ENCODE data around the gene CLTB. TPM values are rescaled to one million over a fixed set of nuclear protein-coding genes. Genes with fewer than 3 reads are reported as not detected.
A peak's percentile ranks its signal among the peaks of the same experiment; 100 is the strongest.

The CLTB gene
- total and polyA plus RNA-seq, 2 of the 13 experiments (the other 11 are each of a cell fraction or from before 2014, with no cell fraction given): 23.3 to 33.8 TPM

DNA sequence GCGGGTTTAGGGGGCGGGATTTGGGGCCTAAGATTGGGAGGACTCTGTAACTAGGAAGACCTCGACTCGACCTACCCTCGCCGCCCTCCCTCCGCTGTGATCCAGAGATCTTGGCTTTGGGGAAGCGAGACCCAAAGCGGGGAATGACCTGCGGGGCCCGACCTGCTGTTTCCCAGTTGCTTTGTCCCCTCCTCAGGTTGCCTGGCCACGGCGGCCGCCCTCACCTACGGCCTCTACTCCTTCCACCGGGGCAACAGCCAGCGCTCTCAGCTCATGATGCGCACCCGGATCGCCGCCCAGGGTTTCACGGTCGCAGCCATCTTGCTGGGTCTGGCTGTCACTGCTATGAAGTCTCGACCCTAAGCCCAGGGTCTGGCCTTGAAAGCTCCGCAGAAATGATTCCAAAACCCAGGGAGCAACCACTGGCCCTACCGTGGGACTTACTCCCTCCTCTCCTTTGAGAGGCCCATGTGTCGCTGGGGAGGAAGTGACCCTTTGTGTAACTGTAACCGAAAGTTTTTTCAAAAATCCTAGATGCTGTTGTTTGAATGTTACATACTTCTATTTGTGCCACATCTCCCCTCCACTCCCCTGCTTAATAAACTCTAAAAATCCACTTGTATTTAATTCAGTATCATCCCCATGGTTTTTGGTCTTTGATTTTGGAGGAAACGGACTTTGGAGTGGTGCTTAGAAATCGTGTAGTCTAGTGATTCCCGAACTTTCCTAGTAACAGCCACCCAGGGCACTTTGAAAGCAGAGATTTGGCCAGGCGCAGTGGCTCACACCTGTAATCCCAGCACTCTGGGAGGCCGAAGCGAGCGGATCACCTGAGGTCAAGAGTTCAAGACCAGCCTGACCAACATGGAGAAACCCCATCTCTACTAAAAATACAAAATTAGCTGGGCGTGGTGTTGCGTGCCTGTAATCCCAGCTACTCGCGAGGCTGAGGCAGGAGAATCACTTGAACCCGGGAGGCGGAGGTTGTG is 26.9 kb downstream of the CLTB start (continued):
- TF ChIP-seq, protein P1, sequence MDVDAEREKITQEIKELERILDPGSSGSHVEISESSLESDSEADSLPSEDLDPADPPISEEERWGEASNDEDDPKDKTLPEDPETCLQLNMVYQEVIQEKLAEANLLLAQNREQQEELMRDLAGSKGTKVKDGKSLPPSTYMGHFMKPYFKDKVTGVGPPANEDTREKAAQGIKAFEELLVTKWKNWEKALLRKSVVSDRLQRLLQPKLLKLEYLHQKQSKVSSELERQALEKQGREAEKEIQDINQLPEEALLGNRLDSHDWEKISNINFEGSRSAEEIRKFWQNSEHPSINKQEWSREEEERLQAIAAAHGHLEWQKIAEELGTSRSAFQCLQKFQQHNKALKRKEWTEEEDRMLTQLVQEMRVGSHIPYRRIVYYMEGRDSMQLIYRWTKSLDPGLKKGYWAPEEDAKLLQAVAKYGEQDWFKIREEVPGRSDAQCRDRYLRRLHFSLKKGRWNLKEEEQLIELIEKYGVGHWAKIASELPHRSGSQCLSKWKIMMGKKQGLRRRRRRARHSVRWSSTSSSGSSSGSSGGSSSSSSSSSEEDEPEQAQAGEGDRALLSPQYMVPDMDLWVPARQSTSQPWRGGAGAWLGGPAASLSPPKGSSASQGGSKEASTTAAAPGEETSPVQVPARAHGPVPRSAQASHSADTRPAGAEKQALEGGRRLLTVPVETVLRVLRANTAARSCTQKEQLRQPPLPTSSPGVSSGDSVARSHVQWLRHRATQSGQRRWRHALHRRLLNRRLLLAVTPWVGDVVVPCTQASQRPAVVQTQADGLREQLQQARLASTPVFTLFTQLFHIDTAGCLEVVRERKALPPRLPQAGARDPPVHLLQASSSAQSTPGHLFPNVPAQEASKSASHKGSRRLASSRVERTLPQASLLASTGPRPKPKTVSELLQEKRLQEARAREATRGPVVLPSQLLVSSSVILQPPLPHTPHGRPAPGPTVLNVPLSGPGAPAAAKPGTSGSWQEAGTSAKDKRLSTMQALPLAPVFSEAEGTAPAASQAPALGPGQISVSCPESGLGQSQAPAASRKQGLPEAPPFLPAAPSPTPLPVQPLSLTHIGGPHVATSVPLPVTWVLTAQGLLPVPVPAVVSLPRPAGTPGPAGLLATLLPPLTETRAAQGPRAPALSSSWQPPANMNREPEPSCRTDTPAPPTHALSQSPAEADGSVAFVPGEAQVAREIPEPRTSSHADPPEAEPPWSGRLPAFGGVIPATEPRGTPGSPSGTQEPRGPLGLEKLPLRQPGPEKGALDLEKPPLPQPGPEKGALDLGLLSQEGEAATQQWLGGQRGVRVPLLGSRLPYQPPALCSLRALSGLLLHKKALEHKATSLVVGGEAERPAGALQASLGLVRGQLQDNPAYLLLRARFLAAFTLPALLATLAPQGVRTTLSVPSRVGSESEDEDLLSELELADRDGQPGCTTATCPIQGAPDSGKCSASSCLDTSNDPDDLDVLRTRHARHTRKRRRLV (CRISPR knock-in tag; IDR thresholded peaks at IDR 0.05): 0 out of 2 replicates have a peak, but pooled peaks have one; percentile 15
- peak; percentile 2; the same call in 1 of the 2 replicates for TF ChIP-seq ZGPAT (CRISPR knock-in tag; IDR thresholded peaks at IDR 0.05)
- TF ChIP-seq HMGXB3 (CRISPR knock-in tag; IDR thresholded peaks at IDR 0.05; ENCODE audit: borderline replicate concordance): 0 out of 2 replicates have a peak, but pooled peaks have one; percentile 55
- 0 out of 2 replicates have a peak, but pooled peaks have one; percentile 10 for TF ChIP-seq KDM3A (CRISPR knock-in tag; IDR thresholded peaks at IDR 0.05; ENCODE audit: low read depth)
- TF ChIP-seq, protein P2, sequence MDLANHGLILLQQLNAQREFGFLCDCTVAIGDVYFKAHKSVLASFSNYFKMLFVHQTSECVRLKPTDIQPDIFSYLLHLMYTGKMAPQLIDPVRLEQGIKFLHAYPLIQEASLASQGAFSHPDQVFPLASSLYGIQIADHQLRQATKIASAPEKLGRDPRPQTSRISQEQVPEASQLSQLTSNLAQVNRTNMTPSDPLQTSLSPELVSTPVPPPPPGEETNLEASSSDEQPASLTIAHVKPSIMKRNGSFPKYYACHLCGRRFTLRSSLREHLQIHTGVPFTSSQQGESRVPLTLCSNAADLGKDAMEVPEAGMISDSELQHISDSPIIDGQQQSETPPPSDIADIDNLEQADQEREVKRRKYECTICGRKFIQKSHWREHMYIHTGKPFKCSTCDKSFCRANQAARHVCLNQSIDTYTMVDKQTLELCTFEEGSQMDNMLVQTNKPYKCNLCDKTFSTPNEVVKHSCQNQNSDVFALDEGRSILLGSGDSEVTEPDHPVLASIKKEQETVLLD (CRISPR knock-in tag; IDR thresholded peaks at IDR 0.05; ENCODE audit: low read depth): peak; percentile 10; the same call in 1 of the 2 replicates
- TF ChIP-seq ZNF263 (CRISPR knock-in tag; IDR thresholded peaks at IDR 0.05): peak; percentile 99
- TF ChIP-seq SMYD3 (CRISPR knock-in tag; IDR thresholded peaks at IDR 0.05): no peak
- TF ChIP-seq GATA4 (IDR thresholded peaks at IDR 0.05; ENCODE audit: borderline replicate concordance, low read depth): peak; percentile 9; the same call in 1 of the 2 replicates
- TF ChIP-seq ZNF746 (CRISPR knock-in tag; IDR thresholded peaks at IDR 0.05): no peak
- peak; percentile 85 for TF ChIP-seq POLR2AphosphoS5 (IDR thresholded peaks at IDR 0.05; ENCODE audit: low read depth, low read length)
- peak; percentile 2; the same call in 1 of the 2 replicates for TF ChIP-seq TGIF2 (CRISPR knock-in tag; IDR thresholded peaks at IDR 0.05)
- peak; percentile 49; the same call in 1 of the 2 replicates for TF ChIP-seq GFI1 (CRISPR knock-in tag; IDR thresholded peaks at IDR 0.05; ENCODE audit: borderline replicate concordance)
- TF ChIP-seq HOXA9 (CRISPR knock-in tag; IDR thresholded peaks at IDR 0.05; ENCODE audit: borderline replicate concordance): 0 out of 2 replicates have a peak, but pooled peaks have one; percentile 22
- peak; percentile 38 for TF ChIP-seq MAX (IDR thresholded peaks at IDR 0.05)
- no peak for TF ChIP-seq RORA (CRISPR knock-in tag; IDR thresholded peaks at IDR 0.05)

Measured in HepG2 (cell line).